CD4-positive, alpha-beta T cell treated with Interferon gamma for 1 hour (primary cell): ENCODE measurements around the gene WDSUB1.

Experiments used
- DNase-seq: peaks from one replicate; pipeline ENCODE4 v3.0.0-alpha.2; 2020

Gene WDSUB1

GRCh38 chr2:159285929-159286708 lies at the start of gene WDSUB1:
TSS of gene WDSUB1 (minus strand) at chr2:159286703. CDS start at chr2:159283069, 3,634 bp downstream.
- peak; percentile 3 for DNase-seq

- DNase-seq, result no peak
Measured at GRCh38 chr2:159326569-159327255, 40.2 kb upstream of the WDSUB1 start.

- no peak for DNase-seq
Measured at GRCh38 chr2:159322419-159322818, 35.9 kb upstream of the WDSUB1 start.

- no peak for DNase-seq
Measured at GRCh38 chr2:159317392-159318088, 31.0 kb upstream of the WDSUB1 start.

- no peak for DNase-seq
Measured at GRCh38 chr2:159307942-159308341, 21.4 kb upstream of the WDSUB1 start.

- no peak for DNase-seq
Measured at GRCh38 chr2:159300586-159300985, 14.1 kb upstream of the WDSUB1 start.

GRCh38 chr2:159298967-159299366 lies 12.5 kb upstream of the WDSUB1 start:
- DNase-seq, result no peak

GRCh38 chr2:159297042-159297707 lies 10.7 kb upstream of the WDSUB1 start:
- DNase-seq, result no peak

GRCh38 chr2:159292157-159292556 lies 5.7 kb upstream of the WDSUB1 start:
- no peak for DNase-seq

- DNase-seq, result no peak
Measured at GRCh38 chr2:159290289-159290907, 3.9 kb upstream of the WDSUB1 start.

- DNase-seq, result no peak
Measured at GRCh38 chr2:159287733-159288132, 1.2 kb upstream of the WDSUB1 start.

GRCh38 chr2:159286709-159287441 lies 372 bp upstream of the WDSUB1 start:
- DNase-seq, result peak; percentile 97

- DNase-seq, result no peak
Measured at GRCh38 chr2:159285433-159285832, 1.1 kb downstream of the WDSUB1 start.

GRCh38 chr2:159283529-159283928 lies 3.0 kb downstream of the WDSUB1 start:
- no peak for DNase-seq

GRCh38 chr2:159281002-159281401 lies 5.5 kb downstream of the WDSUB1 start:
- DNase-seq, result no peak

- no peak for DNase-seq
Measured at GRCh38 chr2:159279700-159280099, 6.8 kb downstream of the WDSUB1 start.

GRCh38 chr2:159275111-159275510 lies 11.4 kb downstream of the WDSUB1 start:
- DNase-seq, result no peak

- DNase-seq, result no peak
Measured at GRCh38 chr2:159272156-159272555, 14.3 kb downstream of the WDSUB1 start.

GRCh38 chr2:159270744-159271379 lies 15.6 kb downstream of the WDSUB1 start:
- DNase-seq, result no peak

- no peak for DNase-seq
Measured at GRCh38 chr2:159267921-159268320, 18.6 kb downstream of the WDSUB1 start.

- no peak for DNase-seq
Measured at GRCh38 chr2:159266554-159266953, 19.9 kb downstream of the WDSUB1 start.
